GM19397 (cell line): Measurements from ENCODE around the gene KIF5A.

Source experiments
- ATAC-seq: cut with Tn5 transposase; IDR thresholded peaks from one replicate; pipeline ENCODE4 v1.9.1; 2021; ENCODE audit warnings: mild to moderate bottlenecking, moderate library complexity; ENCODE audit not compliant: unreplicated experiment

KIF5A gene

DNA sequence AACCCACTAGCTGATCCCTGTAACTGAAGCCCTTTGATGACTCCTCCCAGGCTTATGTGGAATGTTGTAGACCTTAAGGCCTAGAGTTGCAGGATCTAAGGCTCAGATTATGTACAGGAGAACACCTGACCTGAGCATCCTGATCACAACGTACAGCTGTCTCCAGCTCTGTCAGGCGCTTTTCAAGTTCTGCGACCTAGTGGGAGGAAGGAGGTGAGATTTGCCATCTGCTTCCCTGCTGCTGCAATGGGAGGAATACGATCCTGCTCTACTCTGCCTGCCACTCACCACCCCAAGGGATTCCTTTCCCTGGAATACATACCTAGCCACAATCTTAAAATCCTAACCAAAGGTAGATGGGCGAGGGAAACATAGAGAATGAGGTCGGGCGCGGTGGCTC is 16.7 kb upstream of the KIF5A start:
- no peak for ATAC-seq

DNA sequence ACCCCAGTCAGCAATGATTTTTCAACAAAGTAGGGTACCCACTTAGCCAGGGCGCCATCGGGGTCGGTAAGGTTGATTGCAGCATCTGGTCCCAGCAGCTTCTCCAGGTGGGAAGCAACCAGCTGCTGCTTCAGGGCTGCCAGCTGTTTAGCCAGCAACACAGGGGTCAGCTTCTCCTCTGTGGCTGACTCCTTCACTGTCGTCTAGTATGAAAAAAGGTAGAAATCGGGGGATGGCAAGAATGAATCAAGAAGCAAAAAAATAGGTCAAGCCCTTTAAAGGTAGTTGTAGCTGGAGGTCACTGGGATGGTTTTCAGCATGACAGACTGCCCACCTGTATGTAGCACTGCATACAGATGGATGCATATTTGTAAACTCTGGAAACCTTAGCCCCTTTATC is 15.6 kb upstream of the KIF5A start:
- ATAC-seq, result no peak

GRCh38 chr12:57534991-57535543 is 14.8 kb upstream of the KIF5A start:
- ATAC-seq, result no peak

- ATAC-seq, result no peak
These were observed 13.9 kb upstream of the KIF5A start for GRCh38 chr12:57535764-57536596.

DNA sequence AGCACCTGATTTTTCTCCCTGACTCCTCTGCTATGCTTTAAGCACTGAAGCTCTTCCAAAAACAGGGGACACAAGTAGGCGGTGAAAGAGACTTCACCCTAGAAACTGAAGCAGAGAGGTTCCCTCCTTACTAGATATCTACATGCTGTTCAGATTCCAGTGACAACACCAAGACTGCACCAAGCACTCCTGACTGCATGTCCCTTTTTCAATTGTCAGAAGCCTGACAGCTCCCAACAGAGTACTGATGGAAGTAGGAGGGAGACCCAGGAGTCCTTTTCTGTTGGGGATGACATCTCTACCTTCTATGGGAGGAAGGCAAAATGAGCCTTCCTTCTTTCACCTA is 13.3 kb upstream of the KIF5A start:
- ATAC-seq, result no peak

- ATAC-seq, result no peak
These were observed 10.6 kb upstream of the KIF5A start for GRCh38 chr12:57539134-57539768.

DNA sequence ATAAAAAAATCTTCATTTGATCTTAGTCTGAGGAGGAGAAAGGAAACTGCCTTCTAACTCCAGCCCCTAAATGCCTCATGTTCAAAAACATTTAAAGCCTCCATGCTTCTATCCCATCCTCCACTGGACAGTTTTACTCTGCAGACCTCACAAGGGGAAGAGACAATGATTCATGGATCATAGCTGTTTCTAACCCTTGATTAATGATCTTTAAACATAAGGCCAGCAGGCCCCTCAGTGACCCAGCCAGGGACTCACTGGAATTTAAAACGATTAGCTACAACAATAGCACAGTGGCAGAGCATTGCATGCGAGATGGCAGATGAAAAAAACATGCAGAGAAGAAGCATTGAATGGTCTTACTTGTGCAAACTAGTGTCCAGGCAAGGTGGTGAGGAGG is 8.8 kb upstream of the KIF5A start:
- ATAC-seq, result no peak

GRCh38 chr12:57541717-57542116 is 8.1 kb upstream of the KIF5A start:
- no peak for ATAC-seq

- no peak for ATAC-seq
These were observed 6.3 kb upstream of the KIF5A start for GRCh38 chr12:57543581-57543980.

GRCh38 chr12:57545809-57546437 is 3.9 kb upstream of the KIF5A start:
- ATAC-seq, result no peak

DNA sequence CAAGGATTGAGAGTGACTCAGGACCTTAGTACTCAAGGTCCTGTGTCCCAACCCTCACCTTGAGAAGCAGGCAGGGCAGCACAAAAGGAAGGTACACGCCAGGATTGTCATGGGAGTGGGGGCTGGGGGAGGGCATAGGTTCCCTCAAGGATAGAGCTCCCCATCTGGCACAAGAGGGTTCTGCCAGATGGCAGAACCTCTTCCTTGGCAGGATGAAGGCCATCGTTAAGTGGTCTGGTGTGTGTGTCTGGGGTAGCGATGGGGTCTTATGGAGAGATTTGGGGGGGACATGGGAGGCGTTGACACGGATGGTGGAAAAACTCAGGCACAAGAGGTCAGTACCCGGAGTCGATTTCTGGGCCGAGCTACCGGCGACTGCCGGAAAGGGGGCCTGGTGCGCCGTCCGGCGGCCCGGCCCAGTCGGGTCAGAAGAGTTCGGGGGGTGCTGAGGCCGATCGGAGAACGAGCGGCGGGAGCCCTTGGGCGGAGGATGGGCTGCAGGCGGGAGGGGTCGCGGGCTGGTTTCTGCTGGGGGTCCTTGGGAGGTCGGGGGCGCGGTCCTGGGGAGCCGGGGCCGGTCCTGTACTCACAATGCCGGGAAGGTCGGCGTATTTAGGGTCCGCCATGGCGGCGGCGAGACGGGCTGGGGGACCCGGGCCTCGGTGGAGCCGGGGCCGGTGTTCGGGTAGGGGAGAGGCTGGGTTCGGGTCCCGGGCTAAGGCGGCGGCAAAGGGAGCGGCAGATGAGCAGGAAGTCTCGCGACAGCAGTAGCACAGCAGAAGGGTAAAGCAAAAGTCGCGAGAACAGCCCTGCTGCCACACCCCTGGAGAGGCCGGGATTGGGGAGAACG is 3.2 kb upstream of the KIF5A start, which contains the start of gene DCTN2:
TSS of gene DCTN2 (minus strand) at position 755 of the 850 bp plus-strand sequence. CDS start at position 626, 129 bp downstream.
- peak; percentile 97 for ATAC-seq

GRCh38 chr12:57547288-57548012 is 2.4 kb upstream of the KIF5A start:
- no peak for ATAC-seq

GRCh38 chr12:57548013-57548315 is 1.9 kb upstream of the KIF5A start:
- ATAC-seq, result no peak

DNA sequence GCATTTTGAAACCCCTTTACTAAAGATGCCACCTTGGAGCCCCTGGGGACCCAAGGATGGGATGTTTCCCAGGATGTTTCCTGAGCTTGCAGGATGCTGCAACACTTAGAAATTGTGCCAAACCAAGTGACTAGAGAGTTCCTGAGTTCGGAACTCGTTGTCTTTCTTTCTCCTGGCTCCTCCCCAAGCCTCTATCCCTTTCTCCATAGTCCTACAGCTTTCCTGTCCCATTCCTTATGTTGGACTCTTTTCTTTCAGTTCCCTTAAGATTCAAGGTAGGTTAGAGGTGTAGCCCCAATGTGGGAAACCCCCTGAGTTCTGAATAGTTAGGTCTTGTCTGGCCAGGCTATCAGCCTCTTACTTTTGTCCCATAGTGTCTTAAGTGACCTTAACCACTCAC is 1.4 kb upstream of the KIF5A start:
- ATAC-seq, result no peak

GRCh38 chr12:57549203-57549908 is 488 bp upstream of the KIF5A start:
- no peak for ATAC-seq

- ATAC-seq, result no peak
These were observed 1.1 kb downstream of the KIF5A start for GRCh38 chr12:57550641-57551549.

DNA sequence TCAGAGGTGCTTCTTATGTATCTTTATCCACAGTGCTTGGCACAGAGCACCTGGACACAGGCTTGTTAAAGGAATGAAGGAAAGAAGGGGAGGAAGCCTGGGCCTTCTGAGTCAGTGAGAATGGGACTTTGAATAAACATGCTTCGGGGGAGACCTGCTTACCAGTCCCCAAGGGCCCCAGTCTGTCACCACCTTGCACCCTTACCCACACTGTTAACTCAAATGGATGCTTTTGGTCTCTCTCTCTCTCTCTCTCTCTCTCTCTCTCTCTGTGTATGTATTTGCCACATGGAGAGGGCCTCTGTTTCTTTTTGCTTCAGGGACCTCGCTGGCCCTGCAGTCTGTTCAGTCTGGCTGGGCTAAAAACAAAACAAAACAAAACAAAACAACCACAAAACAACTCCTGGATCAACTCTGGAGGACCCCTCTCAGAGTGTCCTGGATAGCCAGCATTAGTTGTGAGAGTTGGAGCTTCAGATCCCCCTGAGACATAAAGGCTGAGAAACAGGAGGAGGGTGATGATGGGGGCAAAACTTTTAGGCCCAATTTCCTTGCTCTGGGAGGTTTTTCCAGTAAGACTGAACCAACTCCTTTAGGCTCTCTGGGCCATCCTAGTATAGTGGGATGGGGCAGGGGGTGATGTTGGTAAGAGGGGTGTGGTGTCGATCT is 1.9 kb downstream of the KIF5A start:
- no peak for ATAC-seq

GRCh38 chr12:57552306-57552651 is 2.4 kb downstream of the KIF5A start:
- ATAC-seq, result no peak
